H1 (cell line): ENCODE measurements around the gene GRIN3A. TPM values are rescaled to one million over a fixed set of nuclear protein-coding genes. Genes with fewer than 3 reads are reported as not detected.

ENCODE experiments used
- RFX5 ChIP-seq: IDR thresholded peaks from 2 replicates; pipeline ENCODE4 v1.6.1; 2011; ENCODE audit warnings: low read depth, low read length, improper control_type of control experiment, borderline replicate concordance
- polyA plus RNA-seq, 7 experiments: library from polyadenylated mRNA; depleted of rRNA in 3 of 7; stranded (reverse) in 5 of 7; unstranded in 2 of 7; fragments of >200 nt in 5 of 7; fragments of 200-250 nt in 2 of 7; gene quantifications; 1 replicate in 5 of 7; 2 replicates in 1 of 7; 4 replicates in 1 of 7; pipeline versions ENCODE4 v1.2.1 to v1.2.3, GENCODE V29; 2011 to 2013; ENCODE audit warnings: missing spikeins in 2 of 7, mixed read lengths in 2 of 7
- total RNA-seq: library from RNA; stranded (reverse); fragmentation: NEBNext Ultra II Directional; extraction: Animal tissue kit (Norgen Biotek cat#: 25700); gene quantifications from 2 replicates; pipeline ENCODE4 v1.2.1, GENCODE V29; 2021

Gene GRIN3A
- total and polyA plus RNA-seq, 2 of the 8 experiments (the other 6 are each of a cell fraction or from before 2014, with no cell fraction given) = 0.04 TPM; not detected in 1

DNA sequence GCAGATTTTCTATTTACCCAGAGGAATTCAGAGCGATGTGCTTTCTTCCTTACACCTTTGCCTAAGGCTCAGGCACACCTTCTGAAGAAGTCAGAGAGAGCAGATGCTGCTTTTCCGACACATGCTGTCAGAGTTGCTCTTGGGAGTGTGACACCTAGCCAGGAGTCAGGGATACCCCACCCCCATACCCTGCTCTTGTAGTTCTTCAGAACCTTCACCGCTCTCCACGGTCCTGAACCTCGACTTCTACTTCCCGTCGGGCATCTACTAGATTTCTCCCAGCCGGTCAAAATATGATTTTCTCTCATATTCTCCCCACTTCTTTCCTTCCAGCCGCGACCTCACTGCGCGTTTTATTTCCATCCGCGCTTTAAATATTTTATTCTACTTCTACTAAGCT lies 1.7 kb downstream of the GRIN3A start (continued):
- TF ChIP-seq RFX5 = no peak
